H1 (cell line): ENCODE results near the gene THUMPD2.
"Not testable (repeated sequence)": the region's sequence is repeated elsewhere in the genome, so short reads cannot be mapped to it uniquely, and the experiment has no call there.

Experiments
- ATF3 ChIP-seq: IDR thresholded peaks from 2 replicates; pipeline ENCODE4 v1.6.1; 2011; ENCODE audit warnings: low read depth, mild to moderate bottlenecking, low read length; ENCODE audit not compliant: insufficient read depth
- CEBPB ChIP-seq: IDR thresholded peaks from 2 replicates; pipeline ENCODE4 v1.6.1; 2012; ENCODE audit warnings: low read depth, low read length
- CHD2 ChIP-seq: IDR thresholded peaks from 2 replicates; pipeline ENCODE4 v1.6.1; 2012; ENCODE audit warnings: low read length, improper control_type of control experiment
- CREB1 ChIP-seq: IDR thresholded peaks from 2 replicates; pipeline ENCODE4 v1.6.1; 2012; ENCODE audit warnings: inconsistent platforms
- EZH2 ChIP-seq: fragments of 200-600 bp; sonication (generic); IDR thresholded peaks from 2 replicates; pipeline ENCODE4 v1.7.1; 2012; ENCODE audit warnings: low read depth, mild to moderate bottlenecking, moderate library complexity, low read length, inconsistent platforms; ENCODE audit not compliant: severe bottlenecking
- GABPA ChIP-seq: IDR thresholded peaks from 2 replicates; pipeline ENCODE4 v1.6.1; 2011; ENCODE audit warnings: mild to moderate bottlenecking, low read length, moderate library complexity, borderline replicate concordance; ENCODE audit not compliant: insufficient read depth
- JUND ChIP-seq: IDR thresholded peaks from 2 replicates; pipeline ENCODE4 v1.6.1; 2011; ENCODE audit warnings: mild to moderate bottlenecking, improper control_type of control experiment, low read length
- POLR2A ChIP-seq, 2 experiments: IDR thresholded peaks; 1 replicate in 1 of 2; 2 replicates in 1 of 2; pipeline ENCODE4 v1.6.1; 2011; ENCODE audit warnings: low read depth in 2 of 2, low read length in 2 of 2, mild to moderate bottlenecking in 2 of 2; ENCODE audit errors: control extremely low read depth in 1 of 2
- RFX5 ChIP-seq: IDR thresholded peaks from 2 replicates; pipeline ENCODE4 v1.6.1; 2011; ENCODE audit warnings: low read depth, low read length, improper control_type of control experiment, borderline replicate concordance
- SP2 ChIP-seq: IDR thresholded peaks from 2 replicates; pipeline ENCODE4 v1.6.1; 2012; ENCODE audit warnings: mild to moderate bottlenecking, low read length, inconsistent platforms
- TBP ChIP-seq: IDR thresholded peaks from 2 replicates; pipeline ENCODE4 v1.6.1; 2011; ENCODE audit warnings: low read depth, low read length, improper control_type of control experiment
- TF ChIP-seq, protein P1 (sequence below), 3 experiments: IDR thresholded peaks; 1 replicate in 2 of 3; 2 replicates in 1 of 3; pipeline versions ENCODE4 v1.5.1 to v1.6.1; 2011; ENCODE audit warnings: low read length in 3 of 3, mild to moderate bottlenecking in 3 of 3, inconsistent platforms in 2 of 3, low read depth in 1 of 3, moderate library complexity in 1 of 3; ENCODE audit not compliant: insufficient read depth in 1 of 3; ENCODE audit errors: control extremely low read depth in 1 of 3
- TF ChIP-seq, protein P2 (sequence below): IDR thresholded peaks from 2 replicates; pipeline ENCODE4 v1.6.1; 2012; ENCODE audit warnings: inconsistent platforms

GRCh38 chr2:39728085-39728484 is 51.0 kb downstream of the THUMPD2 start:
- TF ChIP-seq CHD2; JUND; SP2; CEBPB; TBP; POLR2A (IDR thresholded peaks at IDR 0.05; ENCODE audit: control extremely low read depth in 1 of 2, low read depth in 2 of 2, low read length in 2 of 2); RFX5; CREB1; EZH2; GABPA; ATF3: not testable (repeated sequence)
- TF ChIP-seq, protein P1, sequence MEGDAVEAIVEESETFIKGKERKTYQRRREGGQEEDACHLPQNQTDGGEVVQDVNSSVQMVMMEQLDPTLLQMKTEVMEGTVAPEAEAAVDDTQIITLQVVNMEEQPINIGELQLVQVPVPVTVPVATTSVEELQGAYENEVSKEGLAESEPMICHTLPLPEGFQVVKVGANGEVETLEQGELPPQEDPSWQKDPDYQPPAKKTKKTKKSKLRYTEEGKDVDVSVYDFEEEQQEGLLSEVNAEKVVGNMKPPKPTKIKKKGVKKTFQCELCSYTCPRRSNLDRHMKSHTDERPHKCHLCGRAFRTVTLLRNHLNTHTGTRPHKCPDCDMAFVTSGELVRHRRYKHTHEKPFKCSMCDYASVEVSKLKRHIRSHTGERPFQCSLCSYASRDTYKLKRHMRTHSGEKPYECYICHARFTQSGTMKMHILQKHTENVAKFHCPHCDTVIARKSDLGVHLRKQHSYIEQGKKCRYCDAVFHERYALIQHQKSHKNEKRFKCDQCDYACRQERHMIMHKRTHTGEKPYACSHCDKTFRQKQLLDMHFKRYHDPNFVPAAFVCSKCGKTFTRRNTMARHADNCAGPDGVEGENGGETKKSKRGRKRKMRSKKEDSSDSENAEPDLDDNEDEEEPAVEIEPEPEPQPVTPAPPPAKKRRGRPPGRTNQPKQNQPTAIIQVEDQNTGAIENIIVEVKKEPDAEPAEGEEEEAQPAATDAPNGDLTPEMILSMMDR (IDR thresholded peaks at IDR 0.05; ENCODE audit: control extremely low read depth in 1 of 3, insufficient read depth in 1 of 3, low read depth in 1 of 3, low read length in 3 of 3): not testable (repeated sequence)
- TF ChIP-seq, protein P2, sequence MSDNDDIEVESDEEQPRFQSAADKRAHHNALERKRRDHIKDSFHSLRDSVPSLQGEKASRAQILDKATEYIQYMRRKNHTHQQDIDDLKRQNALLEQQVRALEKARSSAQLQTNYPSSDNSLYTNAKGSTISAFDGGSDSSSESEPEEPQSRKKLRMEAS: not testable (repeated sequence)
